ENCODE results near the gene HTRA3.
A peak's percentile ranks its signal among the peaks of the same experiment; 100 is the strongest.

Gene HTRA3

GRCh38 chr4:8269535-8270417 lies at the start of gene HTRA3:
Gene HTRA3 (plus strand): TSS chr4:8269754. CDS start chr4:8269969, 215 bp downstream.
- DNase-seq (ENCODE audit: extremely low spot score, insufficient read length, low read depth) = no peak
- no peak for FAIRE-seq

GRCh38 chr4:8220661-8221450 lies 48.7 kb upstream of the HTRA3 start:
- FAIRE-seq (no peak), DNase-seq (ENCODE audit: extremely low spot score, insufficient read length, low read depth) (no peak)

GRCh38 chr4:8221476-8221875 lies 48.1 kb upstream of the HTRA3 start:
- FAIRE-seq = peak; percentile 61
- DNase-seq (ENCODE audit: extremely low spot score, insufficient read length, low read depth) = no peak

GRCh38 chr4:8221985-8222384 lies 47.6 kb upstream of the HTRA3 start:
- DNase-seq (ENCODE audit: extremely low spot score, insufficient read length, low read depth) (no peak), FAIRE-seq (no peak)

GRCh38 chr4:8222609-8223388 lies 46.8 kb upstream of the HTRA3 start:
- DNase-seq (ENCODE audit: extremely low spot score, insufficient read length, low read depth) = no peak
- FAIRE-seq = no peak

GRCh38 chr4:8224267-8224974 lies 45.1 kb upstream of the HTRA3 start:
- DNase-seq (ENCODE audit: extremely low spot score, insufficient read length, low read depth) = no peak
- no peak for FAIRE-seq

GRCh38 chr4:8224975-8225625 lies 44.5 kb upstream of the HTRA3 start:
- no peak for FAIRE-seq

GRCh38 chr4:8225706-8226443 lies 43.7 kb upstream of the HTRA3 start:
- DNase-seq (ENCODE audit: extremely low spot score, insufficient read length, low read depth) = no peak
- FAIRE-seq = no peak

More at GRCh38 chr4:8224975-8225625, 44.5 kb upstream of the HTRA3 start:
- no peak for DNase-seq (ENCODE audit: extremely low spot score, insufficient read length, low read depth)

GRCh38 chr4:8227201-8227770 lies 42.3 kb upstream of the HTRA3 start:
- FAIRE-seq (no peak), DNase-seq (ENCODE audit: extremely low spot score, insufficient read length, low read depth) (no peak)

GRCh38 chr4:8227771-8228318 lies 41.7 kb upstream of the HTRA3 start:
- no peak for FAIRE-seq
- no peak for DNase-seq (ENCODE audit: extremely low spot score, insufficient read length, low read depth)

- DNase-seq (ENCODE audit: extremely low spot score, insufficient read length, low read depth) (peak; percentile 52), FAIRE-seq (peak; percentile 91)
These were observed 41.0 kb upstream of the HTRA3 start for GRCh38 chr4:8228319-8229250.

- peak; percentile 29 for FAIRE-seq
These were observed 40.1 kb upstream of the HTRA3 start for GRCh38 chr4:8229331-8229975.

GRCh38 chr4:8230033-8230432 lies 39.5 kb upstream of the HTRA3 start:
- no peak for FAIRE-seq
- DNase-seq (ENCODE audit: extremely low spot score, insufficient read length, low read depth) = no peak

More at GRCh38 chr4:8229331-8229975, 40.1 kb upstream of the HTRA3 start:
- DNase-seq (ENCODE audit: extremely low spot score, insufficient read length, low read depth) = no peak

- FAIRE-seq (no peak), DNase-seq (ENCODE audit: extremely low spot score, insufficient read length, low read depth) (no peak)
These were observed 38.7 kb upstream of the HTRA3 start for GRCh38 chr4:8230891-8231290.

GRCh38 chr4:8231551-8232049 lies 38.0 kb upstream of the HTRA3 start:
- DNase-seq (ENCODE audit: extremely low spot score, insufficient read length, low read depth) (no peak), FAIRE-seq (no peak)

- FAIRE-seq = no peak
- DNase-seq (ENCODE audit: extremely low spot score, insufficient read length, low read depth) = no peak
These were observed 36.8 kb upstream of the HTRA3 start for GRCh38 chr4:8232748-8233147.

Measured in GM18507 (cell line).